AML-193 (cell line): ENCODE results near the gene L3MBTL4.

Source experiments
- DNase-seq, 2 experiments: peaks; one replicate each; lab custom pipeline; 2025; lab: John Stamatoyannopoulos, UW

The L3MBTL4 gene

GRCh38 chr18:6251084-6251483 lies 163.6 kb downstream of the L3MBTL4 start:
- no peak for DNase-seq

- DNase-seq, result no peak
Observed at GRCh38 chr18:6249788-6250187, 164.9 kb downstream of the L3MBTL4 start.

GRCh38 chr18:6249170-6249569 lies 165.5 kb downstream of the L3MBTL4 start:
- no peak for DNase-seq

- no peak for DNase-seq
Observed at GRCh38 chr18:6248017-6248416, 166.7 kb downstream of the L3MBTL4 start.

- no peak for DNase-seq
Observed at GRCh38 chr18:6242004-6242403, 172.7 kb downstream of the L3MBTL4 start.

- DNase-seq, result no peak
Observed at GRCh38 chr18:6239716-6240115, 175.0 kb downstream of the L3MBTL4 start.

- no peak for DNase-seq
Observed at GRCh38 chr18:6236258-6236657, 178.5 kb downstream of the L3MBTL4 start.

- no peak for DNase-seq
Observed at GRCh38 chr18:6222271-6222670, 192.4 kb downstream of the L3MBTL4 start.

GRCh38 chr18:6221602-6222014 lies 193.1 kb downstream of the L3MBTL4 start:
- DNase-seq, result no peak

- no peak for DNase-seq
Observed at GRCh38 chr18:6220129-6220528, 194.6 kb downstream of the L3MBTL4 start.

- peak; percentile 4 to 25 for DNase-seq
Observed at GRCh38 chr18:6219116-6219717, 195.5 kb downstream of the L3MBTL4 start.

GRCh38 chr18:6215888-6216287 lies 198.8 kb downstream of the L3MBTL4 start:
- DNase-seq, result no peak

- no peak for DNase-seq
Observed at GRCh38 chr18:6211174-6211504, 203.6 kb downstream of the L3MBTL4 start.

GRCh38 chr18:6210349-6211173 lies 204.2 kb downstream of the L3MBTL4 start:
- no peak for DNase-seq

GRCh38 chr18:6207941-6208340 lies 206.8 kb downstream of the L3MBTL4 start:
- DNase-seq, result no peak

GRCh38 chr18:6207116-6207515 lies 207.6 kb downstream of the L3MBTL4 start:
- DNase-seq, result no peak

GRCh38 chr18:6205706-6206105 lies 209.0 kb downstream of the L3MBTL4 start:
- no peak for DNase-seq

- DNase-seq, result no peak
Observed at GRCh38 chr18:6204476-6204875, 210.2 kb downstream of the L3MBTL4 start.

GRCh38 chr18:6203791-6204190 lies 210.9 kb downstream of the L3MBTL4 start:
- DNase-seq, result no peak

GRCh38 chr18:6202861-6203260 lies 211.8 kb downstream of the L3MBTL4 start:
- no peak for DNase-seq

- no peak for DNase-seq
Observed at GRCh38 chr18:6200204-6200774, 214.4 kb downstream of the L3MBTL4 start.

- no peak for DNase-seq
Observed at GRCh38 chr18:6199777-6200176, 214.9 kb downstream of the L3MBTL4 start.

GRCh38 chr18:6198585-6198984 lies 216.1 kb downstream of the L3MBTL4 start:
- no peak for DNase-seq
